ENCODE data around the gene FGG.

GRCh38 chr4:154643493-154643892 lies 31.0 kb upstream of the FGG start:
- TF ChIP-seq EZH2 (IDR thresholded peaks at IDR 0.05; ENCODE audit: low read length) = no peak
- no peak for TF ChIP-seq CTCF (optimal IDR thresholded peaks at IDR 0.05 in 1 of 3, IDR thresholded peaks at IDR 0.05 in 1 of 3, conservative IDR thresholded peaks at IDR 0.05 in 1 of 3; ENCODE audit: extremely low read depth in 1 of 3, insufficient read depth in 2 of 3, low read length in 3 of 3)
